HL-60 (cell line): ENCODE results near the gene CLIC1.

Experiments used
- DNase-seq, 2 experiments: peaks; one replicate each; pipeline ENCODE4 v3.0.0-alpha.2; 2010 to 2020; ENCODE audit warnings: low read depth in 1 of 2, low spot score in 1 of 2
- H3K27ac ChIP-seq: fragments of 250-450 bp; sonication (Bioruptor Pico); replicated peaks from 2 replicates; pipeline ENCODE4 v1.5.1; 2020; ENCODE audit warnings: mild to moderate bottlenecking, moderate library complexity
- H3K27me3 ChIP-seq: fragments of 250-450 bp; sonication (Bioruptor Pico); 2 replicates; pipeline ENCODE4 v1.5.1; 2021; ENCODE audit warnings: mild to moderate bottlenecking, moderate library complexity; ENCODE audit not compliant: insufficient read depth, poor library complexity, severe bottlenecking
- H3K4me3 ChIP-seq: replicated peaks from 2 replicates; pipeline ENCODE4 v1.5.1; 2011; ENCODE audit warnings: mild to moderate bottlenecking, control low read depth, low read length; ENCODE audit not compliant: insufficient read depth
- GABPA ChIP-seq: IDR thresholded peaks from 2 replicates; pipeline ENCODE4 v1.6.1; 2012; ENCODE audit warnings: low read depth
- POLR2AphosphoS5 ChIP-seq: IDR thresholded peaks from 2 replicates; pipeline ENCODE4 v1.6.1; 2012; ENCODE audit warnings: low read depth
- SPI1 ChIP-seq: IDR thresholded peaks from 2 replicates; pipeline ENCODE4 v1.6.1; 2012; ENCODE audit warnings: low read depth, mild to moderate bottlenecking, borderline replicate concordance
- TF ChIP-seq, protein P1 (sequence below): IDR thresholded peaks from one replicate; pipeline ENCODE4 v1.5.1; 2011; ENCODE audit warnings: low read length, control low read depth, inconsistent platforms; ENCODE audit not compliant: insufficient read depth
- TF ChIP-seq, protein P2 (sequence below): IDR thresholded peaks from 2 replicates; pipeline ENCODE4 v1.6.1; 2012; ENCODE audit warnings: low read depth; ENCODE audit not compliant: insufficient replicate concordance

CLIC1 gene

DNA sequence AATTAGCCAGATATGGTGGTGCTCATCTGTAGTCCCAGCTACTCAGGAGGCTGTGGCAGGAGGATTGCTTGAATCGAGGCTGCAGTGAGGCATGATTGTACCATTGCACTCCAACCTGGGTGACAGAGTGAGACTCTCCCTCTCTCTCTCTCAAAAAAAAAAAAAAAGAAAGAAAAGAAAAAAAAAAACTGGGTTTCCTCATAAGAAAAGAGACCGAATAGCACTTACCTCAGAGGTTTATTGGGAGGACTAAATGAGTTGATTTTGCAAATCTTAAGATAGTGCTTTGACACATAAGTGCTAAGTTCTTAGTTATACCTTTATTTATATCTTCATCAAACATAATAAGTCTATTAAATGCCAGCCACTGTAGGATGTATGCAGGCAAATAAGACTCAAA lies 34.5 kb upstream of the CLIC1 start:
- H3K27ac ChIP-seq: no peak overlapping the region
- TF ChIP-seq POLR2AphosphoS5 (no peak), SPI1 (no peak), GABPA (no peak)
- TF ChIP-seq, protein P1, sequence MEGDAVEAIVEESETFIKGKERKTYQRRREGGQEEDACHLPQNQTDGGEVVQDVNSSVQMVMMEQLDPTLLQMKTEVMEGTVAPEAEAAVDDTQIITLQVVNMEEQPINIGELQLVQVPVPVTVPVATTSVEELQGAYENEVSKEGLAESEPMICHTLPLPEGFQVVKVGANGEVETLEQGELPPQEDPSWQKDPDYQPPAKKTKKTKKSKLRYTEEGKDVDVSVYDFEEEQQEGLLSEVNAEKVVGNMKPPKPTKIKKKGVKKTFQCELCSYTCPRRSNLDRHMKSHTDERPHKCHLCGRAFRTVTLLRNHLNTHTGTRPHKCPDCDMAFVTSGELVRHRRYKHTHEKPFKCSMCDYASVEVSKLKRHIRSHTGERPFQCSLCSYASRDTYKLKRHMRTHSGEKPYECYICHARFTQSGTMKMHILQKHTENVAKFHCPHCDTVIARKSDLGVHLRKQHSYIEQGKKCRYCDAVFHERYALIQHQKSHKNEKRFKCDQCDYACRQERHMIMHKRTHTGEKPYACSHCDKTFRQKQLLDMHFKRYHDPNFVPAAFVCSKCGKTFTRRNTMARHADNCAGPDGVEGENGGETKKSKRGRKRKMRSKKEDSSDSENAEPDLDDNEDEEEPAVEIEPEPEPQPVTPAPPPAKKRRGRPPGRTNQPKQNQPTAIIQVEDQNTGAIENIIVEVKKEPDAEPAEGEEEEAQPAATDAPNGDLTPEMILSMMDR: no peak
- TF ChIP-seq, protein P2, sequence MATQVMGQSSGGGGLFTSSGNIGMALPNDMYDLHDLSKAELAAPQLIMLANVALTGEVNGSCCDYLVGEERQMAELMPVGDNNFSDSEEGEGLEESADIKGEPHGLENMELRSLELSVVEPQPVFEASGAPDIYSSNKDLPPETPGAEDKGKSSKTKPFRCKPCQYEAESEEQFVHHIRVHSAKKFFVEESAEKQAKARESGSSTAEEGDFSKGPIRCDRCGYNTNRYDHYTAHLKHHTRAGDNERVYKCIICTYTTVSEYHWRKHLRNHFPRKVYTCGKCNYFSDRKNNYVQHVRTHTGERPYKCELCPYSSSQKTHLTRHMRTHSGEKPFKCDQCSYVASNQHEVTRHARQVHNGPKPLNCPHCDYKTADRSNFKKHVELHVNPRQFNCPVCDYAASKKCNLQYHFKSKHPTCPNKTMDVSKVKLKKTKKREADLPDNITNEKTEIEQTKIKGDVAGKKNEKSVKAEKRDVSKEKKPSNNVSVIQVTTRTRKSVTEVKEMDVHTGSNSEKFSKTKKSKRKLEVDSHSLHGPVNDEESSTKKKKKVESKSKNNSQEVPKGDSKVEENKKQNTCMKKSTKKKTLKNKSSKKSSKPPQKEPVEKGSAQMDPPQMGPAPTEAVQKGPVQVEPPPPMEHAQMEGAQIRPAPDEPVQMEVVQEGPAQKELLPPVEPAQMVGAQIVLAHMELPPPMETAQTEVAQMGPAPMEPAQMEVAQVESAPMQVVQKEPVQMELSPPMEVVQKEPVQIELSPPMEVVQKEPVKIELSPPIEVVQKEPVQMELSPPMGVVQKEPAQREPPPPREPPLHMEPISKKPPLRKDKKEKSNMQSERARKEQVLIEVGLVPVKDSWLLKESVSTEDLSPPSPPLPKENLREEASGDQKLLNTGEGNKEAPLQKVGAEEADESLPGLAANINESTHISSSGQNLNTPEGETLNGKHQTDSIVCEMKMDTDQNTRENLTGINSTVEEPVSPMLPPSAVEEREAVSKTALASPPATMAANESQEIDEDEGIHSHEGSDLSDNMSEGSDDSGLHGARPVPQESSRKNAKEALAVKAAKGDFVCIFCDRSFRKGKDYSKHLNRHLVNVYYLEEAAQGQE: no peak
- no peaks in the 10 kb centered on the region for H3K27me3 ChIP-seq
- DNase-seq: no peak
- H3K4me3 ChIP-seq: no peak overlapping the region

DNA sequence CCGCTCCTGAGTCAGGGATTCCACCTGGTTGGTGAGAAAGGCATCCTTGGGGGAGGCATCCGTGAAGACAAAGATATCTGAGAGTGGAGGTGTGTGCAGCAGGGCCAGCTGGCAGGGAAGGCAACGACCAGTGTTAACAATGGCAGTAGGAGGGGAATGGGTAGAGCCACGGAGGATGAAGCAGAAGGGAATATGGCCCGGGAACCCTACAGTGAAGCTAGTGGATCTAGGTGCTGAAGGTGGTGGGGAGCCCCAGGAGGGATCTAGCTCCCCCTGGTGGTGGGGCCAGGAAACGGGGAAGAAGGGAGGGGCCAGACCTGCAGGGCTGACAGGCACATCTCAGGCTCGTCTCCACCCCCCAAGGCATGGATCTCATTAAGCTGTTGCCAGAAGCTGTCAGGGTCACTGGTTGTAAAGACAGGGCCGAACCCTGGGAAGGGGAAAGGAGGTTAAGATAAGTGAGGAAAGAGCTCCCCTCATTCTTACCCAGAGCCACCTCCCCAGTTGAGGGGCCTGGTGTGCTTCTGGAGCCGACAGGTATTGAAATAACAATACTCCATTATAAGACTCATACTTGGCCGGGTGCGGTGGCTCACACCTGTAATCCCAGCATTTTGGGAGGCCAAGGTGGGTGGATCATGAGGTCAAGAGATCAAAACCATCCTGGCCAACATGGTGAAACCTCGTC lies 33.5 kb upstream of the CLIC1 start:
- TF ChIP-seq, protein P1: peak; percentile 93
- no peak for TF ChIP-seq GABPA
- peak; percentile 73 to 90 for DNase-seq
- no peak overlapping the region for H3K27ac ChIP-seq
- no peak overlapping the region for H3K4me3 ChIP-seq
- H3K27me3 ChIP-seq: no peaks in the 10 kb centered on the region

DNA sequence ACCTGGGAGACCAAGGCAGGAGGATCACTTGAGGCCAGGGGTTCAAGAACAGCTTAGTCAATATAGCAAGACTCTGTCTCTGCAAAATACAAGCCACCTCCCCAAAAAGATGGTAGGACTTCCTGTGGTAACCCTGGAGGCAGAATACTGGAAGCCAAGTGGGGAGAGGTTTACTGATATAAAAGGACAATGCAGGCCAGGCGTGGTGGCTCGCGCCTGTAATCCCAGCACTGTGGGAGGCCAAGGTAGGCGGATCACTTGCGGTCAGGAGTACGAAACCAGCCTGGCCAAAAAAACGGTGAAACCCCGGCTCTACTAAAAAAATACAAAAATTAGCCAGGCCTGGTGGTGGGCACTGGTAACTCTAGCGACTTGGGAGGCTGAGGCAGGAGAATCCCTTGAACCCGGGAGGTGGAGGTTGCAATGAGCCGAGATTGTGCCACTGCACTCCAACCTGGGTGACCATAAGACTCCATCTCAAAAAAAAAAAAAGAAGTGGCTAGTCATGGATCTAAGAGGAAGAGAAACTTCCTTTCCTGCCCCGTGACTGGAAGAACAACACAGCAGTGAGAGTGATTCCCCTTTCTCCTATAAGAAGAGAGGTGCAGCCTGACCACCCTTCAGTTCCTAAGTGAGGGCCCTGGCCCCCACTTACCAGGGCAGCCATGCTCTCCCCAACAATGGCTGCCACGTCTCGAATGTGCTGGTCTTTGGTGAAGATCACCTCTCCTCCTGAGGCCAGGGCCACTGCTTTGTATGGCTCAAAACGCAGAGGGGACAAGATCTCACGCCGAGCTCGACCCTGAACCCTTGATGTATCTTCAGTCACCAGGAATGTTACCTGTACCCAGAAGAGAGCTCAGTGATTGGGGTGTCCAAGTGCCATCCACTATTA lies 32.3 kb upstream of the CLIC1 start:
- TF ChIP-seq, protein P2: no peak
- peak; percentile 57; the same call in 1 of the 2 replicates for TF ChIP-seq SPI1
- DNase-seq: peak; percentile 14 to 45
- no peaks in the 10 kb centered on the region for H3K27me3 ChIP-seq
- no peak overlapping the region for H3K4me3 ChIP-seq
- peak overlapping the region; percentile 41 for H3K27ac ChIP-seq

DNA sequence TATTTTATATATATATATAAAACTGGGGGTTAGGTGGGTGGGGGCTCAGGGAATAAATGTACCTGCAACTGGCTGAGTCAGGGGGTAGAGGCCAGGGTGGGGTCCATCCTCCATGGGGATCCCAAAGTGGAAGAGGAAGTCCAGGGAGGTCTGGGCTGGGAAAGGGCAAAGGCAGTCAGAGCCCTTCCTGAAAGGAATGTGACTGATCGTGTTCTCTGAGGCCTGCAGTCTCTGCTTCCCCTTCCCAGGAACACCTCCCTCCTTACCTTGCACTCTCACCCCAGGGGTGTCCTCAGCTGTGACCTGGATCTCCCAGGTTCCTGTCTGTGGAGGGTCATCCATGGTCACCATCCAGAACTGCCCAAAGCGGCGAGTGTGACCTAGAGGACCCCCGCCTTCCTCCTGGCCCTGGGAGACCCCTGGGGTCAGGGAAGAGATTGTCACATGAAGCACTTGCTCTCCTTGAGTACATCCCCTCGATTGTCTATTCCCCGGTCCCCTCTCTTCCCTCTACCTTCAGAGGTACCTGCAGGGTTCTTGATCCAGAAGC lies 30.8 kb upstream of the CLIC1 start:
- TF ChIP-seq, protein P2: no peak
- TF ChIP-seq SPI1: no peak
- H3K27me3 ChIP-seq: no peaks in the 10 kb centered on the region
- DNase-seq: no peak
- no peak overlapping the region for H3K27ac ChIP-seq
- H3K4me3 ChIP-seq: no peak overlapping the region
